Right atrium auricular region (tissue), 2 donors: ENCODE results near the gene NEK11. TPM values are rescaled to one million over a fixed set of nuclear protein-coding genes. Genes with fewer than 3 reads are reported as not detected.

Experiments
- DNase-seq: peaks from one replicate; pipeline ENCODE4 v3.0.0-alpha.2; 2019; ENCODE audit warnings: low spot score
- H3K27ac ChIP-seq, 2 donors: fragments of 200-600 bp; sonication (generic); 1 replicate in 1 of 2; 2 replicates in 1 of 2; pipeline ENCODE4 v1.5.1; 2016 to 2019
- H3K27me3 ChIP-seq, 2 donors: fragments of 200-600 bp; sonication (generic); one replicate each; pipeline versions ENCODE4 v1.5.1 to v1.6.0; 2017 to 2019
- H3K36me3 ChIP-seq: fragments of 200-600 bp; sonication (generic); one replicate; pipeline ENCODE4 v1.5.1; 2016
- H3K4me1 ChIP-seq, 2 donors: fragments of 200-600 bp; sonication (generic); one replicate each; pipeline versions ENCODE4 v1.5.1 to v1.6.0; 2017 to 2019
- H3K4me3 ChIP-seq, 2 donors: fragments of 200-600 bp; sonication (generic); 1 replicate in 1 of 2; 2 replicates in 1 of 2; pipeline ENCODE4 v1.5.1; 2017 to 2019; ENCODE audit warnings: mild to moderate bottlenecking in 1 of 2, moderate library complexity in 1 of 2
- H3K9me3 ChIP-seq, 2 donors: fragments of 200-600 bp; sonication (generic); one replicate each; pipeline ENCODE4 v1.5.1; 2019
- CTCF ChIP-seq, 2 donors: fragments of 200-600 bp; sonication (generic); IDR thresholded peaks; one replicate each; pipeline ENCODE4 v1.5.1; 2019; ENCODE audit warnings: antibody characterized with exemption in 2 of 2
- total RNA-seq, 2 donors: library from RNA; depleted of rRNA; stranded (reverse); fragments of >200 nt; gene quantifications; one replicate each; pipeline ENCODE4 v1.1.0, GENCODE V29; 2016

The NEK11 gene
- total RNA-seq, 2 donors from 2014 or later = 2.0 to 2.2 TPM

GRCh38 chr3:131283862-131284261 lies 257.2 kb downstream of the NEK11 start:
- Histone ChIP-seq H3K27me3 (no peaks in the 10 kb centered on the region), H3K36me3 (no peaks in the 10 kb centered on the region), H3K4me3 (no peak overlapping the region), H3K4me1 (no peaks in the 10 kb centered on the region), H3K9me3 (no peaks in the 10 kb centered on the region), H3K27ac (no peak overlapping the region)
- no peak for TF ChIP-seq CTCF (IDR thresholded peaks at IDR 0.05)
- no peak for DNase-seq

- no peaks in the 10 kb centered on the region for H3K4me1 ChIP-seq
- H3K27me3 ChIP-seq = no peaks in the 10 kb centered on the region
- no peak for DNase-seq
- no peaks in the 10 kb centered on the region for H3K9me3 ChIP-seq
- H3K36me3 ChIP-seq = no peaks in the 10 kb centered on the region
- H3K27ac ChIP-seq = no peak overlapping the region
- no peak overlapping the region for H3K4me3 ChIP-seq
- TF ChIP-seq CTCF (IDR thresholded peaks at IDR 0.05) = no peak
Observed at GRCh38 chr3:131284302-131284701, 257.6 kb downstream of the NEK11 start.

GRCh38 chr3:131285456-131285855 lies 258.8 kb downstream of the NEK11 start:
- no peaks in the 10 kb centered on the region for H3K36me3 ChIP-seq
- no peak overlapping the region for H3K27ac ChIP-seq
- H3K4me1 ChIP-seq = no peaks in the 10 kb centered on the region
- no peaks in the 10 kb centered on the region for H3K9me3 ChIP-seq
- no peak for TF ChIP-seq CTCF (IDR thresholded peaks at IDR 0.05)
- H3K4me3 ChIP-seq = no peak overlapping the region
- DNase-seq = no peak
- no peaks in the 10 kb centered on the region for H3K27me3 ChIP-seq

GRCh38 chr3:131299836-131300235 lies 273.2 kb downstream of the NEK11 start:
- no peak for TF ChIP-seq CTCF (IDR thresholded peaks at IDR 0.05)
- no peak overlapping the region for H3K27ac ChIP-seq

GRCh38 chr3:131303848-131304247 lies 277.2 kb downstream of the NEK11 start:
- Histone ChIP-seq H3K9me3 (no peaks in the 10 kb centered on the region), H3K4me3 (no peak overlapping the region), H3K27me3 (no peaks in the 10 kb centered on the region), H3K36me3 (no peaks in the 10 kb centered on the region), H3K27ac (no peak overlapping the region), H3K4me1 (no peaks in the 10 kb centered on the region)
- no peak for TF ChIP-seq CTCF (IDR thresholded peaks at IDR 0.05)
- DNase-seq = no peak

More at GRCh38 chr3:131299836-131300235, 273.2 kb downstream of the NEK11 start:
- Histone ChIP-seq H3K36me3 (no peaks in the 10 kb centered on the region), H3K4me3 (no peak overlapping the region), H3K9me3 (no peaks in the 10 kb centered on the region), H3K4me1 (no peaks in the 10 kb centered on the region), H3K27me3 (no peaks in the 10 kb centered on the region)
- no peak for DNase-seq

- Histone ChIP-seq H3K27ac (no peak overlapping the region), H3K27me3 (no peaks in the 10 kb centered on the region), H3K9me3 (no peaks in the 10 kb centered on the region), H3K36me3 (no peaks in the 10 kb centered on the region), H3K4me3 (no peak overlapping the region), H3K4me1 (no peaks in the 10 kb centered on the region)
- no peak for DNase-seq
- TF ChIP-seq CTCF (IDR thresholded peaks at IDR 0.05) = no peak
Observed at GRCh38 chr3:131304890-131305289, 278.2 kb downstream of the NEK11 start.
